Body of pancreas (tissue), 4 donors: ENCODE measurements around the gene TMOD2.

Source experiments
- CTCF ChIP-seq, 7 experiments: fragments of 450-650 bp in 4 of 7; fragments of 200-600 bp in 3 of 7; sonication (generic) in 3 of 7; IDR thresholded peaks; one replicate each; pipeline ENCODE4 v1.5.1; 2016 to 2019; ENCODE audit warnings: antibody characterized with exemption in 7 of 7
- POLR2A ChIP-seq, 3 donors: fragments of 450-650 bp; IDR thresholded peaks; one replicate each; pipeline ENCODE4 v1.6.1; 2016; ENCODE audit warnings: antibody characterized with exemption in 3 of 3, mild to moderate bottlenecking in 2 of 3

GRCh38 chr15:51720201-51720995 is 31.0 kb upstream of the TMOD2 start:
- no peak for TF ChIP-seq CTCF (IDR thresholded peaks at IDR 0.05)
- no peak for TF ChIP-seq POLR2A (IDR thresholded peaks at IDR 0.05)
